Measurements from ENCODE around the gene ENPP7.
"Not testable (repeated sequence)": the region's sequence is repeated elsewhere in the genome, so short reads cannot be mapped to it uniquely, and the experiment has no call there.

ENPP7 gene

DNA sequence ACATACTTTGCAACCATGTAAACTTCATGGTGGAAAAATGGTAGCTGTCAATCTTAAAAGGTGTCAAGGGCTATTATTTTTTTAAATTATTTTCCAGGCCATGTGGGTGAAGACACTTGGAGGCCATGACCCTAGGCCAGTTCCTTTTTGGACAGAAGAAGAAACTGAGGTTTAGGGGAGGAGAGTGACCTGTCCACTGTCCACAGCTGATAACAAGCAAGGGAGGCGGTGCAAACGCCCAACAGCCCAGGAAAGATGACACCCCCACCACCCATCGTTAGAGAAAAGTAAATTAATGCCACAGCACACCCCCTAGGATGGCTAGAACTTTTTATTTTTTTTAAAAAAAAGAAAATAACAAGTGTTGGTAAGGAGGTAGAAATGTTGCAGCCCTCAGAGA, 19.2 kb downstream of the ENPP7 start:
- peaks cover 0 to 91% of the 10 kb centered on the region in 2 donors for H3K27me3 ChIP-seq
- no peak overlapping the region for H3K27ac ChIP-seq
- no peaks in the 10 kb centered on the region for H3K9me3 ChIP-seq
- intact Hi-C loops (cut with DNase I; ENCODE audit: low total_unique reads) = loop anchor here (5.0 kb wide), 1 partner anchor 242 kb away; no protein-coding TSS in a partner anchor
- H3K4me1 ChIP-seq = peaks cover 0 to 17% (median 8%) of the 10 kb centered on the region in 4 donors
- no peaks in the 10 kb centered on the region for H3K36me3 ChIP-seq
- DNase-seq = no peak
- TF ChIP-seq, protein P1, sequence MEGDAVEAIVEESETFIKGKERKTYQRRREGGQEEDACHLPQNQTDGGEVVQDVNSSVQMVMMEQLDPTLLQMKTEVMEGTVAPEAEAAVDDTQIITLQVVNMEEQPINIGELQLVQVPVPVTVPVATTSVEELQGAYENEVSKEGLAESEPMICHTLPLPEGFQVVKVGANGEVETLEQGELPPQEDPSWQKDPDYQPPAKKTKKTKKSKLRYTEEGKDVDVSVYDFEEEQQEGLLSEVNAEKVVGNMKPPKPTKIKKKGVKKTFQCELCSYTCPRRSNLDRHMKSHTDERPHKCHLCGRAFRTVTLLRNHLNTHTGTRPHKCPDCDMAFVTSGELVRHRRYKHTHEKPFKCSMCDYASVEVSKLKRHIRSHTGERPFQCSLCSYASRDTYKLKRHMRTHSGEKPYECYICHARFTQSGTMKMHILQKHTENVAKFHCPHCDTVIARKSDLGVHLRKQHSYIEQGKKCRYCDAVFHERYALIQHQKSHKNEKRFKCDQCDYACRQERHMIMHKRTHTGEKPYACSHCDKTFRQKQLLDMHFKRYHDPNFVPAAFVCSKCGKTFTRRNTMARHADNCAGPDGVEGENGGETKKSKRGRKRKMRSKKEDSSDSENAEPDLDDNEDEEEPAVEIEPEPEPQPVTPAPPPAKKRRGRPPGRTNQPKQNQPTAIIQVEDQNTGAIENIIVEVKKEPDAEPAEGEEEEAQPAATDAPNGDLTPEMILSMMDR (IDR thresholded peaks at IDR 0.05) = no peak
- H3K4me3 ChIP-seq = no peak overlapping the region

GRCh38 chr17:79750650-79751545, 20.2 kb downstream of the ENPP7 start:
- TF ChIP-seq, protein P1 (IDR thresholded peaks at IDR 0.05) = no peak
- Histone ChIP-seq H3K27ac (no peak overlapping the region), H3K36me3 (no peaks in the 10 kb centered on the region), H3K4me1 (peaks cover 0 to 17% (median 8%) of the 10 kb centered on the region in 4 donors), H3K4me3 (no peak overlapping the region), H3K9me3 (no peaks in the 10 kb centered on the region), H3K27me3 (peaks cover 0 to 90% of the 10 kb centered on the region in 2 donors)
- DNase-seq = no peak
- intact Hi-C loops (cut with DNase I; ENCODE audit: low total_unique reads) = no loop called here

GRCh38 chr17:79752175-79752574, 21.4 kb downstream of the ENPP7 start:
- H3K4me1 ChIP-seq = peaks cover 0 to 14% (median 8%) of the 10 kb centered on the region in 4 donors
- H3K27me3 ChIP-seq = peaks cover 0 to 89% of the 10 kb centered on the region in 2 donors
- no peak overlapping the region for H3K27ac ChIP-seq
- no peak for DNase-seq
- intact Hi-C loops (cut with DNase I; ENCODE audit: low total_unique reads) = no loop called here
- H3K9me3 ChIP-seq = no peaks in the 10 kb centered on the region
- TF ChIP-seq, protein P1 (IDR thresholded peaks at IDR 0.05) = no peak
- H3K36me3 ChIP-seq = no peaks in the 10 kb centered on the region
- no peak overlapping the region for H3K4me3 ChIP-seq

GRCh38 chr17:79754370-79754769, 23.6 kb downstream of the ENPP7 start:
- intact Hi-C loops (cut with DNase I; ENCODE audit: low total_unique reads) = no loop called here
- Histone ChIP-seq H3K4me3 (no peak overlapping the region), H3K27me3 (peaks cover 0 to 80% of the 10 kb centered on the region in 2 donors), H3K9me3 (no peaks in the 10 kb centered on the region), H3K36me3 (no peaks in the 10 kb centered on the region), H3K4me1 (no peaks in the 10 kb centered on the region), H3K27ac (no peak overlapping the region)
- TF ChIP-seq, protein P1 (IDR thresholded peaks at IDR 0.05) = no peak
- DNase-seq = no peak

- H3K9me3 ChIP-seq; H3K36me3 ChIP-seq; intact Hi-C loops (cut with DNase I; ENCODE audit: low total_unique reads); DNase-seq; H3K4me3 ChIP-seq; H3K4me1 ChIP-seq; H3K27ac ChIP-seq: not testable (repeated sequence)
- H3K27me3 ChIP-seq = peaks cover 0 to 75% of the 10 kb centered on the region in 2 donors
These were observed 24.2 kb downstream of the ENPP7 start for GRCh38 chr17:79754903-79755302.

DNA sequence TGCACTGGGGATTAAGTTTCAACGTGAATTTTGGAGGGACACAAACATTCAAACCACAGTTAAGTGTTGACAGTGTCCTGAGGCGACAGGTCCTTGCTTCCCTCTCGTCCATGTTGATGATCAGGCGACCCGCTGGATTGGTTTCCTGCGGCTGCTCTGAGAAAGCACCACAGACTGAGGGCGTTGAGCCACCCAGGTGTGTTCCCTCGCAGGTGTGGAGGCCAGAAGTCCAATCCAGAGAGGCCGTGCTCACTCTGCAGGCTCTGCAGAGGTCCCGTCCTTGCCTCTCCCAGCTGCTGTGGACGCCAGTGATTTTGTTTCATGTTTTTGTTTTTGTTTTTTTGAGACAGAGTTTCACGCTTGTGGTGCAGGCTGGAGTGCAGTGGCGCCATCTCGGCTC, 24.8 kb downstream of the ENPP7 start:
- H3K27ac ChIP-seq = no peak overlapping the region
- no peaks in the 10 kb centered on the region for H3K9me3 ChIP-seq
- H3K4me3 ChIP-seq = no peak overlapping the region
- no peaks in the 10 kb centered on the region for H3K36me3 ChIP-seq
- intact Hi-C loops (cut with DNase I; ENCODE audit: low total_unique reads) = no loop called here
- no peak for DNase-seq
- peaks cover 0 to 74% of the 10 kb centered on the region in 2 donors for H3K27me3 ChIP-seq
- no peaks in the 10 kb centered on the region for H3K4me1 ChIP-seq
- TF ChIP-seq, protein P1 (IDR thresholded peaks at IDR 0.05) = no peak
